Adrenal gland (tissue), 5 donors: ENCODE data around the gene P4HTM.

Experiments
- POLR2A ChIP-seq, 2 donors: fragments of 450-650 bp; IDR thresholded peaks; one replicate each; pipeline ENCODE4 v1.6.1; 2017; ENCODE audit warnings: antibody characterized with exemption in 2 of 2, mild to moderate bottlenecking in 2 of 2, moderate library complexity in 1 of 2
- TF ChIP-seq, protein P1 (sequence below), 6 experiments: fragments of 450-650 bp in 4 of 6; fragments of 200-600 bp in 2 of 6; sonication (generic) in 1 of 6; IDR thresholded peaks; 1 replicate in 5 of 6; 2 replicates in 1 of 6; pipeline versions ENCODE4 v1.5.1 to v1.8.0; 2016 to 2021; ENCODE audit warnings: antibody characterized with exemption in 6 of 6, mild to moderate bottlenecking in 2 of 6, moderate library complexity in 1 of 6
- donor health status: DM: no; HTN: no; CAD: no.

DNA sequence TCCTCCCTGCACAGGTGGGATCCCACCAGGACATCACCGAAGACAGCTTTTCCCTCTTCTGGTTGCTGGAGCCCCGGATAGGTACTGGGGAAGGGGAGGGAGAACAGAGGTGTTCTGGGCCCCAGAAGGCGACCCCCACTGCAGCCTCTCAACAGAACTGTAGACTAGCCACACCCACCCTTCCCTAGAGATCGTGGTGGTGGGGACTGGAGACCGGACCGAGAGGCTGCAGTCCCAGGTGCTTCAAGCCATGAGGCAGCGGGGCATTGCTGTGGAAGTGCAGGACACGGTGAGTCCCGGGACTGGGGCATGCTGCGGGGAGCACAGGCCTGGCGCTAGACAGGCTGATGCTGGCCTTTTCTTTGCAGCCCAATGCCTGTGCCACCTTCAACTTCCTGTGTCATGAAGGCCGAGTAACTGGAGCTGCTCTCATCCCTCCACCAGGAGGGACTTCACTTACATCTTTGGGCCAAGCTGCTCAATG lies 32.7 kb downstream of the P4HTM start:
- TF ChIP-seq, protein P1, sequence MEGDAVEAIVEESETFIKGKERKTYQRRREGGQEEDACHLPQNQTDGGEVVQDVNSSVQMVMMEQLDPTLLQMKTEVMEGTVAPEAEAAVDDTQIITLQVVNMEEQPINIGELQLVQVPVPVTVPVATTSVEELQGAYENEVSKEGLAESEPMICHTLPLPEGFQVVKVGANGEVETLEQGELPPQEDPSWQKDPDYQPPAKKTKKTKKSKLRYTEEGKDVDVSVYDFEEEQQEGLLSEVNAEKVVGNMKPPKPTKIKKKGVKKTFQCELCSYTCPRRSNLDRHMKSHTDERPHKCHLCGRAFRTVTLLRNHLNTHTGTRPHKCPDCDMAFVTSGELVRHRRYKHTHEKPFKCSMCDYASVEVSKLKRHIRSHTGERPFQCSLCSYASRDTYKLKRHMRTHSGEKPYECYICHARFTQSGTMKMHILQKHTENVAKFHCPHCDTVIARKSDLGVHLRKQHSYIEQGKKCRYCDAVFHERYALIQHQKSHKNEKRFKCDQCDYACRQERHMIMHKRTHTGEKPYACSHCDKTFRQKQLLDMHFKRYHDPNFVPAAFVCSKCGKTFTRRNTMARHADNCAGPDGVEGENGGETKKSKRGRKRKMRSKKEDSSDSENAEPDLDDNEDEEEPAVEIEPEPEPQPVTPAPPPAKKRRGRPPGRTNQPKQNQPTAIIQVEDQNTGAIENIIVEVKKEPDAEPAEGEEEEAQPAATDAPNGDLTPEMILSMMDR (IDR thresholded peaks at IDR 0.05): no peak
- no peak for TF ChIP-seq POLR2A (IDR thresholded peaks at IDR 0.05)
